CD14-positive monocyte (primary cell): ENCODE data around the gene ATAD2B. TPM values are rescaled to one million over a fixed set of nuclear protein-coding genes. Genes with fewer than 3 reads are reported as not detected.

ENCODE experiments used
- DNase-seq, 3 donors: peaks; one replicate each; pipeline ENCODE4 v3.0.0-alpha.2; 2011 to 2022
- H2AFZ ChIP-seq: 2 replicates; pipeline ENCODE4 v1.6.0; 2012; ENCODE audit warnings: mild to moderate bottlenecking, low read depth, low read length, inconsistent platforms; ENCODE audit not compliant: insufficient read depth, poor library complexity, severe bottlenecking
- H3K27ac ChIP-seq, 2 donors: 1 replicate in 1 of 2; 2 replicates in 1 of 2; pipeline ENCODE4 v1.5.1; 2012 to 2013; ENCODE audit warnings: low read length in 2 of 2, control low read depth in 1 of 2, inconsistent platforms in 1 of 2, low read depth in 1 of 2, mild to moderate bottlenecking in 1 of 2
- H3K27me3 ChIP-seq, 2 donors: one replicate each; pipeline versions ENCODE4 v1.6.0 to v1.6.1; 2011 to 2013; ENCODE audit warnings: low read length in 2 of 2; ENCODE audit not compliant: control insufficient read depth in 2 of 2, insufficient read depth in 2 of 2
- H3K36me3 ChIP-seq, 2 donors: replicated peaks in 1 of 2; 1 replicate in 1 of 2; 2 replicates in 1 of 2; pipeline versions ENCODE4 v1.5.1 to v1.6.1; 2012 to 2013; ENCODE audit warnings: low read length in 2 of 2, control low read depth in 1 of 2, inconsistent platforms in 1 of 2, mild to moderate bottlenecking in 1 of 2; ENCODE audit not compliant: insufficient read depth in 2 of 2, control insufficient read depth in 1 of 2
- H3K4me1 ChIP-seq, 2 donors: 1 replicate in 1 of 2; 2 replicates in 1 of 2; pipeline versions ENCODE4 v1.5.1 to v1.6.1; 2012 to 2013; ENCODE audit warnings: low read length in 2 of 2, control low read depth in 1 of 2, inconsistent platforms in 1 of 2, mild to moderate bottlenecking in 1 of 2, moderate library complexity in 1 of 2; ENCODE audit not compliant: insufficient read depth in 2 of 2, control insufficient read depth in 1 of 2
- H3K4me2 ChIP-seq: replicated peaks from 2 replicates; pipeline ENCODE3; 2012; ENCODE audit warnings: low read length, moderate library complexity, mild to moderate bottlenecking; ENCODE audit not compliant: poor library complexity, severe bottlenecking; ENCODE audit errors: extremely low read depth
- H3K4me3 ChIP-seq, 3 experiments: fragments of 200-600 bp in 1 of 3; sonication (generic) in 1 of 3; replicated peaks in 1 of 3; 1 replicate in 2 of 3; 2 replicates in 1 of 3; pipeline ENCODE4 v1.5.1; 2011 to 2013; ENCODE audit warnings: low read length in 3 of 3, mild to moderate bottlenecking in 3 of 3, control low read depth in 2 of 3, low read depth in 2 of 3, inconsistent platforms in 1 of 3, moderate library complexity in 1 of 3
- H3K79me2 ChIP-seq: 2 replicates; pipeline ENCODE4 v1.6.0; 2012; ENCODE audit warnings: mild to moderate bottlenecking, control low read depth, inconsistent platforms, low read length, moderate library complexity; ENCODE audit not compliant: insufficient read depth
- H3K9ac ChIP-seq: 2 replicates; pipeline ENCODE4 v1.6.0; 2017; ENCODE audit warnings: low read length, mild to moderate bottlenecking; ENCODE audit not compliant: insufficient read depth, poor library complexity, severe bottlenecking
- H3K9me3 ChIP-seq, 2 donors: replicated peaks in 1 of 2; 1 replicate in 1 of 2; 2 replicates in 1 of 2; pipeline versions ENCODE4 v1.5.1 to v1.6.1; 2012 to 2013; ENCODE audit warnings: low read length in 2 of 2, control low read depth in 1 of 2; ENCODE audit not compliant: control insufficient read depth in 1 of 2, insufficient read depth in 1 of 2
- H4K20me1 ChIP-seq: 2 replicates; pipeline ENCODE4 v1.6.0; 2012; ENCODE audit warnings: mild to moderate bottlenecking, low read length, control low read depth, moderate library complexity; ENCODE audit not compliant: insufficient read depth
- H3K27ac Mint-ChIP-seq, 7 donors: one replicate each; pipeline ENCODE4 v1.8.0; 2020; ENCODE audit warnings: mild to moderate bottlenecking in 7 of 7, mixed read lengths in 7 of 7, moderate library complexity in 6 of 7, inconsistent platforms in 2 of 7
- H3K27me3 Mint-ChIP-seq, 3 donors: one replicate each; pipeline ENCODE4 v1.8.0; 2021 to 2022; ENCODE audit warnings: low read depth in 3 of 3, mild to moderate bottlenecking in 3 of 3, mixed read lengths in 3 of 3, moderate library complexity in 3 of 3, inconsistent platforms in 1 of 3
- H3K36me3 Mint-ChIP-seq, 2 donors: one replicate each; pipeline ENCODE4 v1.8.0; 2020; ENCODE audit warnings: mixed read lengths in 2 of 2, inconsistent platforms in 1 of 2, mild to moderate bottlenecking in 1 of 2
- H3K4me1 Mint-ChIP-seq: one replicate; pipeline ENCODE4 v1.8.0; 2020; ENCODE audit warnings: mild to moderate bottlenecking, mixed read lengths
- H3K4me3 Mint-ChIP-seq, 2 donors: one replicate each; pipeline ENCODE4 v1.8.0; 2020; ENCODE audit warnings: mild to moderate bottlenecking in 2 of 2, mixed read lengths in 2 of 2, moderate library complexity in 1 of 2
- H3K9me3 Mint-ChIP-seq, 7 donors: one replicate each; pipeline ENCODE4 v1.8.0; 2020 to 2022; ENCODE audit warnings: mixed read lengths in 7 of 7, mild to moderate bottlenecking in 6 of 7, moderate library complexity in 6 of 7, inconsistent platforms in 2 of 7
- CTCF ChIP-seq: fragments of 200-600 bp; IDR thresholded peaks from one replicate; pipeline ENCODE4 v1.8.0; 2022; ENCODE audit warnings: antibody characterized with exemption, mild to moderate bottlenecking
- WGBS: methylation state at CpG from one replicate; pipeline ENCODE4 v1.1.5; 2013; ENCODE audit warnings: missing lambda C conversion rate; ENCODE audit not compliant: insufficient coverage; 5-methylcytosine and 5-hydroxymethylcytosine counted together
- intact Hi-C, 2 donors: fragments of 100-400 bp; cut with micrococcal nuclease; formaldehyde crosslinking; loops; one replicate each; pipeline versions ENCODE4 v1.15.0 to v1.15.1; 2023
- polyA plus RNA-seq, 3 donors: library from polyadenylated mRNA; depleted of rRNA in 1 of 3; unstranded in 2 of 3; stranded (reverse) in 1 of 3; fragments of 300-500 nt in 2 of 3; fragments of >200 nt in 1 of 3; fragmentation: Illumina TruSeq in 2 of 3; gene quantifications; 1 replicate in 2 of 3; 2 replicates in 1 of 3; pipeline ENCODE4 v1.2.3, GENCODE V29; 2012 to 2021

The ATAD2B gene
- polyA plus RNA-seq, 3 donors: 4.9 to 12.1 (median 7.2) TPM

GRCh38 chr2:23769364-23769763, 157.6 kb downstream of the ATAD2B start:
- no peak overlapping the region for H3K27ac ChIP-seq
- WGBS: 100% methylated on average over 1 of the region's 5 CpGs
- intact Hi-C loops: no loop called here
- no peak overlapping the region for H2AFZ ChIP-seq
- no peaks in the 10 kb centered on the region for H3K27me3 Mint-ChIP-seq
- no peak overlapping the region for H3K4me2 ChIP-seq
- no peak overlapping the region for H3K4me3 ChIP-seq
- H3K36me3 Mint-ChIP-seq: peaks cover 36 to 46% of the 10 kb centered on the region in 2 donors
- peaks cover 45% of the 10 kb centered on the region for H3K4me1 Mint-ChIP-seq
- peaks cover 6% of the 10 kb centered on the region for H4K20me1 ChIP-seq
- no peak overlapping the region for H3K9ac ChIP-seq
- H3K27me3 ChIP-seq: no peaks in the 10 kb centered on the region
- H3K9me3 Mint-ChIP-seq: peaks cover 0 to 4% (median 0%) of the 10 kb centered on the region in 7 donors
- H3K79me2 ChIP-seq: peaks cover 3% of the 10 kb centered on the region
- peaks cover 35 to 44% of the 10 kb centered on the region in 2 donors for H3K4me1 ChIP-seq
- peaks cover 35 to 43% of the 10 kb centered on the region in 2 donors for H3K36me3 ChIP-seq
- DNase-seq: no peak
- no peaks in the 10 kb centered on the region for H3K9me3 ChIP-seq
- TF ChIP-seq CTCF: no peak
- no peak overlapping the region for H3K27ac Mint-ChIP-seq
- no peak overlapping the region for H3K4me3 Mint-ChIP-seq

- no peak for TF ChIP-seq CTCF
- peaks cover 43% of the 10 kb centered on the region for H3K4me1 Mint-ChIP-seq
- intact Hi-C loops: no loop called here
- Histone ChIP-seq H2AFZ (no peak overlapping the region), H3K9ac (no peak overlapping the region), H3K9me3 (no peaks in the 10 kb centered on the region), H3K4me3 (peak overlapping the region in 1 of 3 experiments; percentile 35), H4K20me1 (peaks cover 6% of the 10 kb centered on the region), H3K79me2 (peaks cover 3% of the 10 kb centered on the region), H3K27me3 (no peaks in the 10 kb centered on the region), H3K4me2 (peak overlapping the region; percentile 20), H3K4me1 (peaks cover 35 to 44% of the 10 kb centered on the region in 2 donors), H3K36me3 (peaks cover 25 to 43% of the 10 kb centered on the region in 2 donors), H3K27ac (peak overlapping the region in 1 of 2 donors; percentile 62)
- no peaks in the 10 kb centered on the region for H3K27me3 Mint-ChIP-seq
- peak overlapping the region in 1 of 2 donors; percentile 62 for H3K4me3 Mint-ChIP-seq
- peak; percentile 31 to 68 (median 54) for DNase-seq
- 21% methylated on average over 3 of the region's 5 CpGs for WGBS
- H3K27ac Mint-ChIP-seq: peak overlapping the region; percentile 52 to 93 (median 89)
- peaks cover 0 to 4% (median 0%) of the 10 kb centered on the region in 7 donors for H3K9me3 Mint-ChIP-seq
- H3K36me3 Mint-ChIP-seq: peaks cover 44 to 48% of the 10 kb centered on the region in 2 donors
Measured at GRCh38 chr2:23767876-23768621, 158.9 kb downstream of the ATAD2B start.
